Stimulated activated naive CD8-positive, alpha-beta T cell treated with anti-CD3 and anti-CD28 coated beads, Interleukin-15, Interleukin-2, amounts not matched to agents 100 ng/mL and 50 ng/mL, for 24 hours (primary cell): ENCODE measurements around the gene GAB2.

Experiments
- H3K27ac Mint-ChIP-seq: one replicate; pipeline ENCODE4 v1.8.0; 2021; ENCODE audit warnings: mild to moderate bottlenecking, mixed read lengths
- H3K27me3 Mint-ChIP-seq: one replicate; pipeline ENCODE4 v1.8.0; 2021; ENCODE audit warnings: mixed read lengths
- H3K36me3 Mint-ChIP-seq: one replicate; pipeline ENCODE4 v1.8.0; 2021; ENCODE audit warnings: low read depth, mixed read lengths
- H3K4me1 Mint-ChIP-seq: one replicate; pipeline ENCODE4 v1.8.0; 2021; ENCODE audit warnings: low read depth, mixed read lengths
- H3K4me3 Mint-ChIP-seq: one replicate; pipeline ENCODE4 v1.8.0; 2021; ENCODE audit warnings: mild to moderate bottlenecking, mixed read lengths
- H3K9me3 Mint-ChIP-seq: one replicate; pipeline ENCODE4 v1.8.0; 2021; ENCODE audit warnings: mixed read lengths

The GAB2 gene

GRCh38 chr11:78192911-78193351 is 224.7 kb downstream of the GAB2 start:
- Mint-ChIP-seq H3K36me3 (no peaks in the 10 kb centered on the region), H3K27ac (peak overlapping the region; percentile 83), H3K9me3 (no peaks in the 10 kb centered on the region), H3K27me3 (no peaks in the 10 kb centered on the region), H3K4me3 (no peak overlapping the region), H3K4me1 (peaks cover 42% of the 10 kb centered on the region)

- Mint-ChIP-seq H3K27ac (no peak overlapping the region), H3K4me3 (no peak overlapping the region), H3K36me3 (no peaks in the 10 kb centered on the region), H3K27me3 (no peaks in the 10 kb centered on the region), H3K4me1 (peaks cover 49% of the 10 kb centered on the region), H3K9me3 (no peaks in the 10 kb centered on the region)
These were observed 225.3 kb downstream of the GAB2 start for GRCh38 chr11:78192223-78192719.

- H3K4me1 Mint-ChIP-seq = peaks cover 62% of the 10 kb centered on the region
- H3K27me3 Mint-ChIP-seq = no peaks in the 10 kb centered on the region
- H3K27ac Mint-ChIP-seq = no peak overlapping the region
- no peaks in the 10 kb centered on the region for H3K9me3 Mint-ChIP-seq
- H3K36me3 Mint-ChIP-seq = no peaks in the 10 kb centered on the region
- no peak overlapping the region for H3K4me3 Mint-ChIP-seq
These were observed 226.6 kb downstream of the GAB2 start for GRCh38 chr11:78190871-78191538.

- Mint-ChIP-seq H3K4me1 (peaks cover 66% of the 10 kb centered on the region), H3K27ac (peak overlapping the region; percentile 19), H3K27me3 (no peaks in the 10 kb centered on the region), H3K36me3 (no peaks in the 10 kb centered on the region), H3K9me3 (no peaks in the 10 kb centered on the region), H3K4me3 (peak overlapping the region; percentile 95)
These were observed 227.2 kb downstream of the GAB2 start for GRCh38 chr11:78190374-78190773.

- Mint-ChIP-seq H3K36me3 (no peaks in the 10 kb centered on the region), H3K27ac (peak overlapping the region; percentile 19), H3K27me3 (no peaks in the 10 kb centered on the region), H3K9me3 (no peaks in the 10 kb centered on the region), H3K4me3 (peak overlapping the region; percentile 95), H3K4me1 (peaks cover 66% of the 10 kb centered on the region)
These were observed 227.8 kb downstream of the GAB2 start for GRCh38 chr11:78189851-78190250.

GRCh38 chr11:78189174-78189724 is 228.4 kb downstream of the GAB2 start:
- Mint-ChIP-seq H3K4me1 (peaks cover 61% of the 10 kb centered on the region), H3K27ac (no peak overlapping the region), H3K27me3 (no peaks in the 10 kb centered on the region), H3K36me3 (no peaks in the 10 kb centered on the region), H3K4me3 (peak overlapping the region; percentile 95), H3K9me3 (no peaks in the 10 kb centered on the region)

GRCh38 chr11:78188286-78189173 is 229.1 kb downstream of the GAB2 start, which contains the start of the genes KCTD21 and USP35:
Gene KCTD21, minus strand, starts transcription at chr11:78188626. Its CDS starts 14,072 bp downstream, at chr11:78174554.
Gene USP35, plus strand, starts transcription at chr11:78188919. Its CDS starts 7,327 bp downstream, at chr11:78196246.
- Mint-ChIP-seq H3K27ac (peak within 1 kb of the TSS; percentile 98), H3K36me3 (no peaks in the 10 kb centered on the region), H3K9me3 (no peaks in the 10 kb centered on the region), H3K27me3 (no peaks in the 10 kb centered on the region), H3K4me1 (peaks cover 59% of the 10 kb centered on the region), H3K4me3 (peak within 1 kb of the TSS; percentile 95)

- H3K27ac Mint-ChIP-seq = peak overlapping the region; percentile 98
- H3K4me3 Mint-ChIP-seq = peak overlapping the region; percentile 95
- H3K4me1 Mint-ChIP-seq = peaks cover 51% of the 10 kb centered on the region
- H3K9me3 Mint-ChIP-seq = no peaks in the 10 kb centered on the region
- H3K27me3 Mint-ChIP-seq = no peaks in the 10 kb centered on the region
- H3K36me3 Mint-ChIP-seq = no peaks in the 10 kb centered on the region
These were observed 230.0 kb downstream of the GAB2 start for GRCh38 chr11:78187366-78188285.

- peaks cover 6% of the 10 kb centered on the region for H3K4me1 Mint-ChIP-seq
- no peaks in the 10 kb centered on the region for H3K9me3 Mint-ChIP-seq
- no peak overlapping the region for H3K27ac Mint-ChIP-seq
- H3K36me3 Mint-ChIP-seq = peaks cover 23% of the 10 kb centered on the region
- H3K4me3 Mint-ChIP-seq = no peak overlapping the region
- no peaks in the 10 kb centered on the region for H3K27me3 Mint-ChIP-seq
These were observed 236.4 kb downstream of the GAB2 start for GRCh38 chr11:78181185-78181584.

- Mint-ChIP-seq H3K9me3 (no peaks in the 10 kb centered on the region), H3K27ac (no peak overlapping the region), H3K27me3 (no peaks in the 10 kb centered on the region), H3K36me3 (peaks cover 24% of the 10 kb centered on the region), H3K4me1 (peaks cover 2% of the 10 kb centered on the region), H3K4me3 (no peak overlapping the region)
These were observed 236.9 kb downstream of the GAB2 start for GRCh38 chr11:78180751-78181150.

GRCh38 chr11:78179459-78180071 is 238.1 kb downstream of the GAB2 start:
- H3K9me3 Mint-ChIP-seq = no peaks in the 10 kb centered on the region
- no peak overlapping the region for H3K27ac Mint-ChIP-seq
- no peak overlapping the region for H3K4me3 Mint-ChIP-seq

GRCh38 chr11:78177216-78177615 is 240.4 kb downstream of the GAB2 start:
- H3K27me3 Mint-ChIP-seq = no peaks in the 10 kb centered on the region
- no peak overlapping the region for H3K4me3 Mint-ChIP-seq
- peaks cover 28% of the 10 kb centered on the region for H3K36me3 Mint-ChIP-seq
- H3K4me1 Mint-ChIP-seq = no peaks in the 10 kb centered on the region
- no peak overlapping the region for H3K27ac Mint-ChIP-seq
- H3K9me3 Mint-ChIP-seq = no peaks in the 10 kb centered on the region

More at GRCh38 chr11:78179459-78180071, 238.1 kb downstream of the GAB2 start:
- H3K36me3 Mint-ChIP-seq = peaks cover 24% of the 10 kb centered on the region
- H3K27me3 Mint-ChIP-seq = no peaks in the 10 kb centered on the region
- no peaks in the 10 kb centered on the region for H3K4me1 Mint-ChIP-seq

- no peaks in the 10 kb centered on the region for H3K27me3 Mint-ChIP-seq
- H3K36me3 Mint-ChIP-seq = peaks cover 28% of the 10 kb centered on the region
- no peak overlapping the region for H3K4me3 Mint-ChIP-seq
- no peaks in the 10 kb centered on the region for H3K9me3 Mint-ChIP-seq
- no peaks in the 10 kb centered on the region for H3K4me1 Mint-ChIP-seq
- H3K27ac Mint-ChIP-seq = no peak overlapping the region
These were observed 240.9 kb downstream of the GAB2 start for GRCh38 chr11:78176605-78177141.
